Stimulated activated CD8-positive, alpha-beta memory T cell treated with anti-CD3 and anti-CD28 coated beads, Interleukin-4, amount 100 ng/mL, for 48 hours (primary cell): Measurements from ENCODE around the gene EEFSEC.

ENCODE experiments used
- DNase-seq: peaks from one replicate; pipeline ENCODE4 v3.0.0-alpha.2; 2020

Gene EEFSEC

GRCh38 chr3:128404276-128405068, 251.2 kb downstream of the EEFSEC start:
- DNase-seq, result no peak

GRCh38 chr3:128405554-128406277, 252.4 kb downstream of the EEFSEC start:
- no peak for DNase-seq

GRCh38 chr3:128407247-128407646, 254.0 kb downstream of the EEFSEC start:
- DNase-seq, result no peak

- no peak for DNase-seq
Observed at GRCh38 chr3:128408012-128408692, 254.9 kb downstream of the EEFSEC start.

GRCh38 chr3:128408693-128409623, 255.7 kb downstream of the EEFSEC start:
- no peak for DNase-seq

- DNase-seq, result no peak
Observed at GRCh38 chr3:128409624-128410581, 256.6 kb downstream of the EEFSEC start.

- DNase-seq, result no peak
Observed at GRCh38 chr3:128410669-128411573, 257.6 kb downstream of the EEFSEC start.

- no peak for DNase-seq
Observed at GRCh38 chr3:128411574-128412064, 258.3 kb downstream of the EEFSEC start.

- DNase-seq, result no peak
Observed at GRCh38 chr3:128412180-128413002, 259.1 kb downstream of the EEFSEC start.

GRCh38 chr3:128413003-128413370, 259.7 kb downstream of the EEFSEC start:
- no peak for DNase-seq

- DNase-seq, result no peak
Observed at GRCh38 chr3:128413413-128414205, 260.3 kb downstream of the EEFSEC start.

GRCh38 chr3:128415200-128415772, 262.0 kb downstream of the EEFSEC start:
- DNase-seq, result no peak

- DNase-seq, result no peak
Observed at GRCh38 chr3:128415773-128416577, 262.7 kb downstream of the EEFSEC start.

- no peak for DNase-seq
Observed at GRCh38 chr3:128416578-128417211, 263.4 kb downstream of the EEFSEC start.

GRCh38 chr3:128418900-128419299, 265.6 kb downstream of the EEFSEC start:
- DNase-seq, result no peak

- no peak for DNase-seq
Observed at GRCh38 chr3:128419311-128419710, 266.0 kb downstream of the EEFSEC start.

GRCh38 chr3:128420289-128420688, 267.0 kb downstream of the EEFSEC start:
- no peak for DNase-seq
